Heart right ventricle (tissue), 16 donors: ENCODE data around the gene ITIH4. TPM values are rescaled to one million over a fixed set of nuclear protein-coding genes. Genes with fewer than 3 reads are reported as not detected.

Experiments
- ATAC-seq, 8 donors: fragments of 200-7000 bp; cut with Tn5 transposase; one replicate each; pipeline ENCODE4 v1.9.1; 2020; ENCODE audit warnings: mild to moderate bottlenecking in 8 of 8, moderate library complexity in 8 of 8, moderate number of reproducible peaks in 1 of 8
- DNase-seq, 2 donors: peaks; one replicate each; pipeline ENCODE4 v3.0.0-alpha.2; 2020
- H3K27ac ChIP-seq, 10 donors: fragments of 200-600 bp; sonication (generic) in 2 of 10; one replicate each; pipeline versions ENCODE4 v1.5.0 to v1.8.0; 2020 to 2022; ENCODE audit warnings: mild to moderate bottlenecking in 3 of 10
- H3K27me3 ChIP-seq, 7 donors: fragments of 200-600 bp; one replicate each; pipeline ENCODE4 v1.8.0; 2021 to 2022; ENCODE audit warnings: mild to moderate bottlenecking in 2 of 7
- H3K36me3 ChIP-seq, 9 donors: fragments of 200-600 bp; sonication (generic) in 1 of 9; one replicate each; pipeline versions ENCODE4 v1.5.0 to v1.8.0; 2020 to 2022; ENCODE audit warnings: mild to moderate bottlenecking in 2 of 9
- H3K4me1 ChIP-seq, 9 donors: fragments of 200-600 bp; sonication (generic) in 1 of 9; one replicate each; pipeline versions ENCODE4 v1.5.0 to v1.8.0; 2020 to 2022; ENCODE audit warnings: mild to moderate bottlenecking in 4 of 9
- H3K4me3 ChIP-seq, 10 donors: fragments of 200-600 bp; sonication (generic) in 2 of 10; one replicate each; pipeline versions ENCODE4 v1.5.0 to v1.8.0; 2020 to 2022; ENCODE audit warnings: mild to moderate bottlenecking in 7 of 10, moderate library complexity in 2 of 10
- H3K9me3 ChIP-seq, 11 donors: fragments of 200-600 bp in 10 of 11; sonication (generic) in 2 of 11; one replicate each; pipeline versions ENCODE4 v1.5.0 to v1.8.0; 2013 to 2022; ENCODE audit warnings: mild to moderate bottlenecking in 2 of 11, control low read depth in 1 of 11, moderate library complexity in 1 of 11
- WGBS, 2 donors: extraction: QIAGEN DNeasy Blood & Tissue Kit; methylation state at CpG; one replicate each; pipeline ENCODE4 v1.1.7; 2013; ENCODE audit warnings: inconsistent platforms in 1 of 2; 5-methylcytosine and 5-hydroxymethylcytosine counted together
- intact Hi-C, 10 donors: fragments of 100-400 bp; cut with DNase I; formaldehyde crosslinking; loops; one replicate each; pipeline versions ENCODE4 v1.11.1 to v1.14.2; 2022
- polyA plus RNA-seq, 2 donors: library from polyadenylated mRNA; stranded (reverse); fragments of 200-250 nt; gene quantifications; one replicate each; pipeline ENCODE4 v1.2.3, GENCODE V29; 2013
- total RNA-seq, 10 donors: library from RNA; stranded (reverse); fragmentation: NEBNext Ultra II Directional in 3 of 10; extraction: Animal tissue kit (Norgen Biotek cat#: 25700) in 3 of 10; gene quantifications; one replicate each; pipeline versions ENCODE4 v1.2.1 to v1.2.4, GENCODE V29; 2021 to 2023
- TF ChIP-seq, protein P1 (sequence below), 9 donors: fragments of 200-600 bp; sonication (generic) in 2 of 9; IDR thresholded peaks; one replicate each; pipeline versions ENCODE4 v1.5.0 to v1.8.0; 2021 to 2022; ENCODE audit warnings: antibody characterized with exemption in 9 of 9, mild to moderate bottlenecking in 5 of 9, moderate library complexity in 1 of 9
- donor health status: Arrhythmogenic right ventricular cardiomyopathy.
- donor health status: ischemic (EF 13 %, LVEDD 7.1; RV severe dilation, severe dysfunction).
- donor health status: healthy with polysubstance abuse.
- donor health status: DM: no; HTN: yes; CAD: no.
- donor health status: DM: no; HTN: no; CAD: no.
- donor health status: ischemic (EF 25% LVEDD 6.9; RV normal size, moderate dysfunction).
- donor health status: ischemic (EF 25% LVEDD 5.7; RV mildly dilated, moderate dysfunction).
- donor health status: healthy.
- donor health status: DM: yes; HTN: yes; CAD: no.
- donor health status: Ischemic cardiomyopathy.
- donor health status: ischemic (EF 35%, LVEDD 5.7; RV mildly dilated, moderate dysfunction).
- donor health status: nonischemic (EF 11% LVEDD 7.7; RV severe dilation, severe dysfunction).
- donor health status: DM: yes; HTN: yes; CAD: no.
- donor health status: PGD.
- donor health status: ischemic (EF 29% LVEDD 5.4; RV normal size, mild dysfunction).
- donor health status: nonischemic (EF 23%, LVEDD 6.1; RV moderate dilation, normal function).

ITIH4 gene
- total and polyA plus RNA-seq, 12 donors: 1.5 to 17.9 (median 4.3) TPM

- TF ChIP-seq, protein P1, sequence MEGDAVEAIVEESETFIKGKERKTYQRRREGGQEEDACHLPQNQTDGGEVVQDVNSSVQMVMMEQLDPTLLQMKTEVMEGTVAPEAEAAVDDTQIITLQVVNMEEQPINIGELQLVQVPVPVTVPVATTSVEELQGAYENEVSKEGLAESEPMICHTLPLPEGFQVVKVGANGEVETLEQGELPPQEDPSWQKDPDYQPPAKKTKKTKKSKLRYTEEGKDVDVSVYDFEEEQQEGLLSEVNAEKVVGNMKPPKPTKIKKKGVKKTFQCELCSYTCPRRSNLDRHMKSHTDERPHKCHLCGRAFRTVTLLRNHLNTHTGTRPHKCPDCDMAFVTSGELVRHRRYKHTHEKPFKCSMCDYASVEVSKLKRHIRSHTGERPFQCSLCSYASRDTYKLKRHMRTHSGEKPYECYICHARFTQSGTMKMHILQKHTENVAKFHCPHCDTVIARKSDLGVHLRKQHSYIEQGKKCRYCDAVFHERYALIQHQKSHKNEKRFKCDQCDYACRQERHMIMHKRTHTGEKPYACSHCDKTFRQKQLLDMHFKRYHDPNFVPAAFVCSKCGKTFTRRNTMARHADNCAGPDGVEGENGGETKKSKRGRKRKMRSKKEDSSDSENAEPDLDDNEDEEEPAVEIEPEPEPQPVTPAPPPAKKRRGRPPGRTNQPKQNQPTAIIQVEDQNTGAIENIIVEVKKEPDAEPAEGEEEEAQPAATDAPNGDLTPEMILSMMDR (IDR thresholded peaks at IDR 0.05): no peak
- WGBS, 2 donors: 78 to 85% methylated on average over 10 of the region's 10 CpGs
- Histone ChIP-seq H3K27ac (no peak overlapping the region), H3K36me3 (no peaks in the 10 kb centered on the region), H3K9me3 (no peaks in the 10 kb centered on the region), H3K4me3 (no peak overlapping the region), H3K27me3 (no peaks in the 10 kb centered on the region), H3K4me1 (no peaks in the 10 kb centered on the region)
- ATAC-seq (no peak), DNase-seq (no peak)
- intact Hi-C loops: no loop called here
These were observed 32.0 kb downstream of the ITIH4 start for GRCh38 chr3:52798376-52798977.

DNA sequence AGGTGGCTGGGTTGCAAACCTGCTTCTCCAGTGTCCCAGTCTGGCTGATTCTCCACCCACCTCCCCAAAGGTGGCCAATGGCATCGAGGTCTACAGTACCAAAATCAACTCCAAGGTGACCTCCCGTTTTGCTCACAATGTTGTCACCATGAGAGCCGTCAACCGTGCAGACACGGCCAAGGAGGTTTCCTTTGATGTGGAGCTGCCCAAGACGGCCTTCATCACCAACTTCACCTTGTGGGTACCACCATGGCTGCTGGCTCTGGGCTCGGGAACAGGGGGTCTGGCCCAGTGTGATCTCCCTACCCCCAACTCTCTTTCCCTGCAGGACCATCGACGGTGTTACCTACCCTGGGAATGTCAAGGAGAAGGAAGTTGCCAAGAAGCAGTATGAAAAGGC, 34.1 kb downstream of the ITIH4 start:
- ATAC-seq (no peak), DNase-seq (no peak)
- intact Hi-C loops: no loop called here
- TF ChIP-seq, protein P1 (IDR thresholded peaks at IDR 0.05): no peak
- no peaks in the 10 kb centered on the region for H3K9me3 ChIP-seq
- WGBS, 2 donors: 93% methylated on average over 9 of the region's 9 CpGs
- no peaks in the 10 kb centered on the region for H3K27me3 ChIP-seq
- H3K4me1 ChIP-seq: no peaks in the 10 kb centered on the region
- H3K36me3 ChIP-seq: no peaks in the 10 kb centered on the region
- no peak overlapping the region for H3K27ac ChIP-seq
- no peak overlapping the region for H3K4me3 ChIP-seq

DNA sequence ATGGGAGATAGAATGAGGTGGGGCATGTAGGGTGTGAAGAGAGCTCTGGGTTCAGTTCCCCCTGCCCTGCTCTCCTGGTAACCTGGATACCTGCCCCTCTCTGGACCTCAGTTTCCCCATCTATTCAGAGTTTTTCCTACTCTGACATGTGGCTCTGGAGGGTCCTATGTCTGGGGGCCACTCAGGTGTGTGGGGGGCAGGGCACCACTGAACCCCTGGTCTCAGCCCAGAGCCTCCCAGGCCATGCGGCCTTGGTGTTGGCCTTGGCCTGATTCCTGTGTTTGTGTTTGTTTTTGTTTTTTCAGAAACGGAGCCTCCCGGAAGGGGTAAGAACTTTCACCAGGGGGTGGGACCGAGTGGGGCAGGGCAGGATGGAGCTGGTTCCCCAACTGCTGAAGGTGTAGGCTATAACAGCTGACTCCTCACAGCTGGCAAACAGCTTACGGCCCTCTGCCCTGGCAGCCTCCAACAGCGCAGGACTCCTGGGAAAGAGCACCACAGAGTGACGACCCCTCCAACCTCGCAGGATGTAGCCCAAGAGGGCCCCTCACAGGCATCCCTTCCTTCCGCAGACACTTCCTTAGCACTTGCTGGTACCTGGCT, 35.1 kb downstream of the ITIH4 start:
- Histone ChIP-seq H3K4me1 (no peaks in the 10 kb centered on the region), H3K4me3 (no peak overlapping the region), H3K36me3 (no peaks in the 10 kb centered on the region), H3K27me3 (peaks cover 0 to 3% (median 0%) of the 10 kb centered on the region in 7 donors), H3K9me3 (no peaks in the 10 kb centered on the region), H3K27ac (no peak overlapping the region)
- 58 to 66% methylated on average over 9 of the region's 9 CpGs for WGBS, 2 donors
- intact Hi-C loops: no loop called here
- TF ChIP-seq, protein P1 (IDR thresholded peaks at IDR 0.05): no peak
- ATAC-seq (no peak), DNase-seq (no peak)

GRCh38 chr3:52794612-52795099, 35.8 kb downstream of the ITIH4 start, which contains the start of gene ITIH3:
TSS of gene ITIH3 (plus strand) at chr3:52794796. CDS start at chr3:52794804, 8 bp downstream.
- peaks cover 0 to 3% (median 0%) of the 10 kb centered on the region in 7 donors for H3K27me3 ChIP-seq
- 71 to 84% methylated on average over 10 of the region's 10 CpGs for WGBS, 2 donors
- ATAC-seq (no peak), DNase-seq (no peak)
- H3K36me3 ChIP-seq: no peaks in the 10 kb centered on the region
- intact Hi-C loops: no loop called here
- no peaks in the 10 kb centered on the region for H3K9me3 ChIP-seq
- TF ChIP-seq, protein P1 (IDR thresholded peaks at IDR 0.05): no peak
- H3K4me1 ChIP-seq: no peaks in the 10 kb centered on the region
- no peak within 1 kb of the TSS for H3K4me3 ChIP-seq
- no peak within 1 kb of the TSS for H3K27ac ChIP-seq
